Fibroblast of lung (primary cell): Measurements from ENCODE around the gene EMC9.

ENCODE experiments used
- EZH2 ChIP-seq: IDR thresholded peaks from 2 replicates; pipeline ENCODE4 v1.5.1; 2012; ENCODE audit warnings: low read length, control low read depth, mild to moderate bottlenecking; ENCODE audit errors: missing control alignments
- TF ChIP-seq, protein P1 (sequence below), 2 donors: IDR thresholded peaks in 1 of 2; conservative IDR thresholded peaks in 1 of 2; 1 replicate in 1 of 2; 2 replicates in 1 of 2; pipeline ENCODE4 v1.5.1; 2011 to 2012; ENCODE audit warnings: low read length in 2 of 2, control low read depth in 1 of 2, inconsistent platforms in 1 of 2, low read depth in 1 of 2, mild to moderate bottlenecking in 1 of 2

DNA sequence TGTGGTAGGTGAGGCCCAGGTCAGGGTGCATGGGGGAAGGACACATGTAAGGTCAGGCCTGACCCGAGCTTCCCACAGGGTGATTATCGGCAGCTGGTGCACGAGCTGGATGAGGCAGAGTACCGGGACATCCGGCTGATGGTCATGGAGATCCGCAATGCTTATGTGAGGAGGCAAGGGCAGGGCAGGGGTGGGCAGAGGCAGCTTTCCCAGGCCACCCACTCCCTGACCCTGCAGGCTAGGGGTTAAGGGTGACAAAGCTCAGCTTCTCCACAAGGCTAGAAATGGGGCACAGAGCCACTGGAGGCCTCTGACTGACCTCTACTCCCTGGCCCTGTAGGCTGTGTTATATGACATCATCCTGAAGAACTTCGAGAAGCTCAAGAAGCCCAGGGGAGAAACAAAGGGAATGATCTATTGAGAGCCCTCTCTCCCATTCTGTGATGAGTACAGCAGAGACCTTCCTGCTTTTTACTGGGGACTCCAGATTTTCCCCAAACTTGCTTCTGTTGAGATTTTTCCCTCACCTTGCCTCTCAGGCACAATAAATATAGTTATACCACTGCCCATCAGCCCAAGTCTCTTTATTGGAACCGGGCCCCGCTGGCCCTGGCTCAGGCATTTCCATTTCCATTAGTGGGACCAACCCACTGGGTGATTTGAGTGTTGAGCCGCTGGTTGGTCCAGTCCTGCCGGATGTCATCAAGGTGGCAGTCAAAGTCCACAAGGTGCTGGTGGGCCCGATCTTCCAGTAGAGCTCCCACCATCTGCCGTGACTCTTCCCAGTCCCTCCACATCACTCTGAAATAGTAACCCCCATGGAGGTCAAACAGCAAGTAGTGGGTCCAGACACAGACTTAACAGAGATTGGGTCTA lies 2.8 kb downstream of the EMC9 start:
- TF ChIP-seq, protein P1, sequence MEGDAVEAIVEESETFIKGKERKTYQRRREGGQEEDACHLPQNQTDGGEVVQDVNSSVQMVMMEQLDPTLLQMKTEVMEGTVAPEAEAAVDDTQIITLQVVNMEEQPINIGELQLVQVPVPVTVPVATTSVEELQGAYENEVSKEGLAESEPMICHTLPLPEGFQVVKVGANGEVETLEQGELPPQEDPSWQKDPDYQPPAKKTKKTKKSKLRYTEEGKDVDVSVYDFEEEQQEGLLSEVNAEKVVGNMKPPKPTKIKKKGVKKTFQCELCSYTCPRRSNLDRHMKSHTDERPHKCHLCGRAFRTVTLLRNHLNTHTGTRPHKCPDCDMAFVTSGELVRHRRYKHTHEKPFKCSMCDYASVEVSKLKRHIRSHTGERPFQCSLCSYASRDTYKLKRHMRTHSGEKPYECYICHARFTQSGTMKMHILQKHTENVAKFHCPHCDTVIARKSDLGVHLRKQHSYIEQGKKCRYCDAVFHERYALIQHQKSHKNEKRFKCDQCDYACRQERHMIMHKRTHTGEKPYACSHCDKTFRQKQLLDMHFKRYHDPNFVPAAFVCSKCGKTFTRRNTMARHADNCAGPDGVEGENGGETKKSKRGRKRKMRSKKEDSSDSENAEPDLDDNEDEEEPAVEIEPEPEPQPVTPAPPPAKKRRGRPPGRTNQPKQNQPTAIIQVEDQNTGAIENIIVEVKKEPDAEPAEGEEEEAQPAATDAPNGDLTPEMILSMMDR (conservative IDR thresholded peaks at IDR 0.05 in 1 of 2, IDR thresholded peaks at IDR 0.05 in 1 of 2; ENCODE audit: low read depth in 1 of 2, low read length in 2 of 2): no peak
- TF ChIP-seq EZH2: no peak
